Panc1 (cell line): ENCODE results near the gene PCCA. TPM values are rescaled to one million over a fixed set of nuclear protein-coding genes. Genes with fewer than 3 reads are reported as not detected.

Source experiments
- ATAC-seq: fragments of 200-7000 bp; cut with Tn5 transposase; 2 replicates; pipeline ENCODE4 v1.9.1; 2020; ENCODE audit warnings: mild to moderate bottlenecking, moderate library complexity
- BruUV-seq: library from RNA; stranded (reverse); fragments of 400-500 nt; replicated peaks from 2 replicates; lab custom pipeline; 2021; lab: Mats Ljungman, UMichigan
- CTCF ChIA-PET: fragments of 300-600 bp; sonication (Branson Sonifier 250); formaldehyde crosslinking; loops from one replicate; lab custom pipeline; 2022; ENCODE audit warnings: antibody characterized with exemption; lab: Charles Lee
- POLR2A ChIA-PET: fragments of 300-600 bp; sonication (Branson Sonifier 250); formaldehyde crosslinking; loops from one replicate; lab custom pipeline; 2022; ENCODE audit warnings: antibody characterized with exemption; lab: Charles Lee
- DNase-seq: peaks from one replicate; pipeline ENCODE4 v3.0.0-alpha.2; 2010; ENCODE audit warnings: low read depth, low spot score
- H3K27ac ChIP-seq: 2 replicates; pipeline ENCODE4 v1.5.1; 2011; ENCODE audit warnings: mild to moderate bottlenecking, low read length, inconsistent platforms
- H3K27me3 ChIP-seq: fragments of 200-500 bp; sonication (Bioruptor generic); 2 replicates; pipeline ENCODE4 v1.6.0; 2014; ENCODE audit warnings: low read length, inconsistent platforms; ENCODE audit not compliant: control insufficient read depth, insufficient read depth
- H3K36me3 ChIP-seq: fragments of 200-500 bp; sonication (Bioruptor generic); 2 replicates; pipeline ENCODE4 v1.5.1; 2014; ENCODE audit warnings: inconsistent platforms, mild to moderate bottlenecking, low read length, moderate library complexity; ENCODE audit not compliant: control insufficient read depth, insufficient read depth
- H3K4me1 ChIP-seq: 2 replicates; pipeline ENCODE4 v1.5.1; 2011; ENCODE audit warnings: inconsistent platforms, mild to moderate bottlenecking, low read length, moderate library complexity; ENCODE audit not compliant: control insufficient read depth, insufficient read depth
- H3K4me3 ChIP-seq, 2 experiments: 2 replicates each; pipeline ENCODE4 v1.5.1; 2011 to 2012; ENCODE audit warnings: low read depth in 2 of 2, low read length in 2 of 2, mild to moderate bottlenecking in 2 of 2, inconsistent platforms in 1 of 2, moderate library complexity in 1 of 2
- H3K9me3 ChIP-seq: fragments of 200-500 bp; sonication (Bioruptor generic); 2 replicates; pipeline ENCODE4 v1.5.1; 2014; ENCODE audit warnings: low read depth, mild to moderate bottlenecking, inconsistent platforms, low read length, moderate library complexity; ENCODE audit not compliant: control insufficient read depth, insufficient read depth
- CTCF ChIP-seq: fragments of 450-650 bp; IDR thresholded peaks from 2 replicates; pipeline ENCODE4 v1.5.1; 2017; ENCODE audit warnings: mild to moderate bottlenecking
- POLR2AphosphoS5 ChIP-seq: IDR thresholded peaks from 2 replicates; pipeline ENCODE4 v1.6.1; 2012; ENCODE audit warnings: mild to moderate bottlenecking, low read depth, low read length, moderate library complexity
- SIN3A ChIP-seq: IDR thresholded peaks from 2 replicates; pipeline ENCODE4 v1.6.1; 2012; ENCODE audit warnings: low read depth, mild to moderate bottlenecking, low read length, moderate library complexity, borderline replicate concordance; ENCODE audit not compliant: insufficient read depth
- TCF7L2 ChIP-seq: IDR thresholded peaks from 2 replicates; pipeline ENCODE4 v1.6.1; 2011; ENCODE audit warnings: mild to moderate bottlenecking, low read depth, low read length, inconsistent platforms
- in situ Hi-C: cut with HindIII; loops from 2 replicates; pipeline ENCODE4 v1.10.0; 2016; ENCODE audit warnings: low sequenced_read_pairs, low pct_unique_long_range_greater_than_20kb
- intact Hi-C: fragments of 100-400 bp; cut with micrococcal nuclease; formaldehyde crosslinking; loops from one replicate; pipeline ENCODE4 v1.10.0; 2022; ENCODE audit not compliant: unreplicated experiment
- total RNA-seq: library from RNA; stranded (reverse); gene quantifications from one replicate; pipeline ENCODE4 v1.2.1, GENCODE V29; 2021; ENCODE audit not compliant: unreplicated experiment
- TF ChIP-seq, protein P1 (sequence below), 2 experiments: IDR thresholded peaks; 2 replicates each; pipeline ENCODE4 v1.6.1; 2011 to 2012; ENCODE audit warnings: low read depth in 2 of 2, control low read depth in 1 of 2, low read length in 1 of 2, mild to moderate bottlenecking in 1 of 2, moderate library complexity in 1 of 2; ENCODE audit not compliant: insufficient read depth in 1 of 2

PCCA gene
- total RNA-seq, 1 experiment from 2014 or later, result 14.7 TPM

- no peaks in the 10 kb centered on the region for H3K9me3 ChIP-seq
- CTCF ChIA-PET, result no interaction called here
- H3K4me1 ChIP-seq, result peaks cover 5% of the 10 kb centered on the region
- peak overlapping the region; percentile 86 for H3K27ac ChIP-seq
- BruUV-seq, result no TSS peak
- intact Hi-C loops (loop anchor here (5.0 kb wide), 1 partner anchor 101 kb away; no protein-coding TSS in a partner anchor), in situ Hi-C loops (no loop called here)
- no peak for TF ChIP-seq POLR2AphosphoS5
- TF ChIP-seq TCF7L2, result no peak
- TF ChIP-seq CTCF, result no peak
- TF ChIP-seq, protein P1, sequence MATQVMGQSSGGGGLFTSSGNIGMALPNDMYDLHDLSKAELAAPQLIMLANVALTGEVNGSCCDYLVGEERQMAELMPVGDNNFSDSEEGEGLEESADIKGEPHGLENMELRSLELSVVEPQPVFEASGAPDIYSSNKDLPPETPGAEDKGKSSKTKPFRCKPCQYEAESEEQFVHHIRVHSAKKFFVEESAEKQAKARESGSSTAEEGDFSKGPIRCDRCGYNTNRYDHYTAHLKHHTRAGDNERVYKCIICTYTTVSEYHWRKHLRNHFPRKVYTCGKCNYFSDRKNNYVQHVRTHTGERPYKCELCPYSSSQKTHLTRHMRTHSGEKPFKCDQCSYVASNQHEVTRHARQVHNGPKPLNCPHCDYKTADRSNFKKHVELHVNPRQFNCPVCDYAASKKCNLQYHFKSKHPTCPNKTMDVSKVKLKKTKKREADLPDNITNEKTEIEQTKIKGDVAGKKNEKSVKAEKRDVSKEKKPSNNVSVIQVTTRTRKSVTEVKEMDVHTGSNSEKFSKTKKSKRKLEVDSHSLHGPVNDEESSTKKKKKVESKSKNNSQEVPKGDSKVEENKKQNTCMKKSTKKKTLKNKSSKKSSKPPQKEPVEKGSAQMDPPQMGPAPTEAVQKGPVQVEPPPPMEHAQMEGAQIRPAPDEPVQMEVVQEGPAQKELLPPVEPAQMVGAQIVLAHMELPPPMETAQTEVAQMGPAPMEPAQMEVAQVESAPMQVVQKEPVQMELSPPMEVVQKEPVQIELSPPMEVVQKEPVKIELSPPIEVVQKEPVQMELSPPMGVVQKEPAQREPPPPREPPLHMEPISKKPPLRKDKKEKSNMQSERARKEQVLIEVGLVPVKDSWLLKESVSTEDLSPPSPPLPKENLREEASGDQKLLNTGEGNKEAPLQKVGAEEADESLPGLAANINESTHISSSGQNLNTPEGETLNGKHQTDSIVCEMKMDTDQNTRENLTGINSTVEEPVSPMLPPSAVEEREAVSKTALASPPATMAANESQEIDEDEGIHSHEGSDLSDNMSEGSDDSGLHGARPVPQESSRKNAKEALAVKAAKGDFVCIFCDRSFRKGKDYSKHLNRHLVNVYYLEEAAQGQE (IDR thresholded peaks at IDR 0.05; ENCODE audit: insufficient read depth in 1 of 2, low read depth in 2 of 2, low read length in 1 of 2), result no peak
- no peak for DNase-seq
- peaks cover 3% of the 10 kb centered on the region; the same call in 1 of the 2 replicates for H3K36me3 ChIP-seq
- peak; percentile 19; the same call in 1 of the 2 replicates for ATAC-seq
- POLR2A ChIA-PET, result interaction anchor here (0.6 kb wide), 2 partner anchors 15 to 73 kb away, joined by 5 to 9 read pairs; no protein-coding TSS in a partner anchor
- H3K4me3 ChIP-seq, result peak overlapping the region; percentile 78 to 82
- no peaks in the 10 kb centered on the region for H3K27me3 ChIP-seq
Observed at GRCh38 chr13:100088273-100088643, 635 bp upstream of the PCCA start.

DNA sequence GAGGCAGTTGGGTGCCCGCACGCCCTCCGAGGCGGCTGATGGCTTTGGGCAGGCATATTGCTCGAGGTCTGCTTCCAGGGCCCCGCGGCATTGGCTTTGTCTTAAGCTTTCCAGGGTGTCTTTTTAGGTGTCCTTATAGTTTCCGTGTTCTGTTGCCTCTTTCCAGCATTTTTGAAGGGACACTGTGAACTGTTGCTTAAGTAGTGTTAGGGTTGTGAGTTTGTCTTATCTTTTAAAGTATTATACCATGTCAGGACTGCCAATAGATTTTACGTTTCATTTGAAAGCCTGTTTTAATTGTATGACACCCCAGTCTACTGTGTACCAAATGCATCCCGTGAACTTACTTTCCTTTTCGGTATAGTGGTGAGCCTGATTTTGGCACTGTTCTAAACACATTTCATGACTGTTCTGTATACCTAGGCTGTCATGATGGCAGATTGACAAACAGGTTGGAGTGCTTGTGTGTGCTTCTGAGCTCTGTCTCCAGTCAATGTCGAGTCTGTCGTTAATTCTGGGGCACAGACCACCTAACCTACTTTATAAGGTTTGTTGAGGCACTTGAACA lies 656 bp downstream of the PCCA start:
- POLR2A ChIA-PET, result no interaction called here
- peaks cover 5% of the 10 kb centered on the region for H3K4me1 ChIP-seq
- peak overlapping the region; percentile 78 to 82 for H3K4me3 ChIP-seq
- CTCF ChIA-PET, result interaction anchor here (0.6 kb wide), 1 partner anchor 97 kb away, joined by 3 read pairs; no protein-coding TSS in a partner anchor
- peaks cover 3% of the 10 kb centered on the region; the same call in 1 of the 2 replicates for H3K36me3 ChIP-seq
- BruUV-seq, result no TSS peak
- H3K9me3 ChIP-seq, result no peaks in the 10 kb centered on the region
- in situ Hi-C loops, result no loop called here
- TF ChIP-seq CTCF (no peak), TCF7L2 (no peak), POLR2AphosphoS5 (no peak), SIN3A (no peak)
- TF ChIP-seq, protein P1 (IDR thresholded peaks at IDR 0.05; ENCODE audit: insufficient read depth in 1 of 2, low read depth in 2 of 2, low read length in 1 of 2), result no peak
- intact Hi-C loops, result loop anchor here (5.0 kb wide), 1 partner anchor 102 kb away; no protein-coding TSS in a partner anchor
- ATAC-seq (peak; percentile 73), DNase-seq (no peak)
- H3K27me3 ChIP-seq, result no peaks in the 10 kb centered on the region
- peak overlapping the region; percentile 79 for H3K27ac ChIP-seq
